GM13976 (cell line): ENCODE data around the gene MSL1.

Experiments
- DNase-seq: peaks from one replicate; pipeline ENCODE4 v3.0.0; 2012; ENCODE audit warnings: low spot score
- CTCF ChIP-seq: IDR thresholded peaks from 2 replicates; pipeline ENCODE4 v1.5.1; 2012; ENCODE audit warnings: borderline replicate concordance, mild to moderate bottlenecking; ENCODE audit not compliant: insufficient read depth; ENCODE audit errors: extremely low read depth, missing control alignments, control extremely low read depth
- in situ Hi-C: fragments of 300-500 bp; cut with MboI; formaldehyde crosslinking; loops from one replicate; pipeline ENCODE4 v1.12.0; 2022; ENCODE audit warnings: low sequenced_read_pairs, mixed read lengths, inconsistent platforms; ENCODE audit not compliant: unreplicated experiment

Gene MSL1

DNA sequence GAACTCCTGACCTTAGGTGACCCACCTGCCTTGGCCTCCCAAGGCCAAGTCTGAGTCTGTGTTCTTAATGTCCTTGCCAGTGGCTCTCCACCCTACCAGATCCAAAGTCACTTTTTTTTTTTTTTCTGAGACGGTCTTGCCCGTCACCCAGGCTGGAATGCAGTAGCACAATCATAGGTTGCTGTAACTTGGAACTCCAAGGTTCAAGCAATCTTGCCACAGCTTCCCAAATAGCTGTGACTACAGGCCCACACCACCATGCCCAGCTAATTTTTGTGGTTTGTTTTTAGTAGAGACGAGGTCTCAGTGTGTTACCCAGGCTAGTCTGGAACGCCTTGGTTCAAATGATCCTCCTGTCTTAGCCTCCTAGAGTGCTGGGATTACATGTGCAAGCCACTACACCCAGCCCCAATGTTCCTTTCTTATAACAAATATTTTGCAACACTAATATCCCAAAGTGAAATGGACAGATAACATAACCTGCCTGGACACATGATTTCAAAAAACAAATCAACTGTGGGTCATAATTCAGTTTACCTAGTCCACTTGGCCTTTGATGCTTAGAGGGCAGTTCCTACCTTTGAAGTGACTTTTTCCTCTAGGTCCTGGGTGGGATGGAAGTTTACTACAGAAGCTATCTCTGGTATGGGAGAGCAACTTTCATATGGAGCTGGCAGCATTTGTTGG, 51.5 kb downstream of the MSL1 start:
- in situ Hi-C loops = no loop called here
- no peak for TF ChIP-seq CTCF
- no peak for DNase-seq

DNA sequence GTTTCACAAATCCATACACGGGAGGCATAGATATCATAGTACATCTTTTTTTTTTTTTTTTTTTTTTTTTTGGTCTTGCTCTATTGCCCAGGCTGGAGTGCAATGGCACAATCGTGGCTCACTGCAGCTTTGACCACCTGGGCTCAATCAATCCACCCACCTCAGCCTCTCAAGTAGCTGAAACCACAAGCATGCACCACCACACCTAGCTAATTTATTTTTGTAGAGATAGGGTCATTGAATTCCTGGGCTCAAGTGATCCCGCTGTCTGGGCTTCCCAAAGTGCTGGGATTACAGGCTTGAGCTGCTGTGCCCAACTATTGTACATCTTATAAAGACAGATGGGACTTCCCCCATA, 52.0 kb downstream of the MSL1 start:
- TF ChIP-seq CTCF = no peak
- in situ Hi-C loops = no loop called here
- no peak for DNase-seq

DNA sequence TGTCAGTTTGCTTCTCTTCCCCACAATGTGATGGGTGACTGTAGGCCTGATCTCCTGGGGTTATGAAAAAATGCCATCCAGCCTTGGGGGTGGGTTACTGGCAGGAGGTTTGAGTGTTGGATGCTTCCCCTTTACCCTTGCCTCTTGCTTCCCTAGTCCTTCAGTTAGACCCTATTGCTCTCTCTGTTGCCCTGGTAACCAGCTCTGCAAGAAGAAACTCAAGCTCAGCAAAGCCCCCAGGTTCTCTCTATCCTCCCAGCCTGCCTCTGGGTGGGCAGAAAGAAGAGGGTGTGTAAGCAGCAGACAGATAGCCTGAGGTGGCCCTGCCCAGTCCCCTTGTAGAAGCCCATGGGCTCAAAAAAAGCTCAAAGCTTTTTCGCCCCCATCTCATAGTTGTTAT, 52.7 kb downstream of the MSL1 start:
- in situ Hi-C loops = no loop called here
- no peak for TF ChIP-seq CTCF
- no peak for DNase-seq

GRCh38 chr17:40175928-40176753, 54.4 kb downstream of the MSL1 start:
- in situ Hi-C loops = no loop called here
- DNase-seq = no peak
- no peak for TF ChIP-seq CTCF

DNA sequence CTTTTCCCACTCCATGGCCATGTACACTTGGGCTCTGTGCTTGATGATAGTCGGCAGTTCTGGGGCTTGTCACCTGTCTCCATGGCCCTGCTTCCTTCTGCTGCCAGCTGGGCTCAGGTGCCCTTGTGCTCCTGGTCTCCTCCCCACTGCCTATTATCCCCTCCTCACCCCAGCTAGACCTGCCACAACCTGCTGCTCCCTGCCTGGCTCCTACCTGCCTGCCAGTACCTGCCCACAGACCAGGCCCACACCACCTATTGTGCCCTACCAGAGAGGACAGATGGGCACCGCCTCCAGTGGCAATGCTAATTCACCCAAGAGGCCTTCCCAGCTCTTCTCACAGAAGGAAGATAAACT, 55.0 kb downstream of the MSL1 start:
- no peak for DNase-seq
- in situ Hi-C loops = no loop called here
- no peak for TF ChIP-seq CTCF

DNA sequence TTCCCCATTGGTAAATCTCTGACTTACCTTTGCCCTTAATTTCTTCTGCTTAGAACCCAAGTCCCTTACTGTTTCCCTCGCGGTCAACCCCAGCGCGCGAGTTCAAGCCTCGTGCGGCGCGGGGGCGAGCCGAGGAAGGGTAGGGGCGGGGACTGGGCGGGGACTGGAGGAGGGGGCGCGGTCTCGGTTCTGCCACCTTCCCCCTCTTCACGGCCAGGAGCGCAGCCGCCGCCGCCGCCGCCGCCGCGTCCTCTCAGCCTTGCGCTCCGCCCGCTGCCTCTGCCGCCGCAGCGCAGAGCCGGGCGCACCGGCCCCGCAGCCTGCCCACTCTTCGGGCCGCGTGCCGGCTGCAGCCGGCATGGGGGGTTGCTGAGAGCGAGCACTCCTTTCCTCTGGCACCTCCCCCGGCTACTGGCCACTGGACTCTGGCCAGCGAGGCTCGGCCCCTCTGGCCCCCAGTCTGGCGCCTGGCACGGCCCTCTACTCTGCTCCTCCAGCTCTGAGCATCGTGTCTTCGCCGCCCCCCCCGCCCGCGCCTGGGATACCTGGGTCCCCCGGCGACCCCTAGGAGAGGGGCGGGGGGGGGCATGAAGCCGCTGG, 55.6 kb downstream of the MSL1 start, which contains the start of gene RAPGEFL1:
Gene RAPGEFL1 (plus strand): TSS at position 196 of the 600 bp plus-strand sequence. CDS start 392 bp downstream, at position 588.
- DNase-seq = peak; percentile 95
- in situ Hi-C loops = no loop called here
- no peak for TF ChIP-seq CTCF
